GM19193 (cell line): ENCODE results near the gene CDC42BPB.

Experiments used
- POLR2A ChIP-seq: IDR thresholded peaks from 4 replicates; pipeline ENCODE4 v1.6.1; 2011; ENCODE audit not compliant: insufficient read depth, insufficient read length; ENCODE audit errors: extremely low read depth

CDC42BPB gene

DNA sequence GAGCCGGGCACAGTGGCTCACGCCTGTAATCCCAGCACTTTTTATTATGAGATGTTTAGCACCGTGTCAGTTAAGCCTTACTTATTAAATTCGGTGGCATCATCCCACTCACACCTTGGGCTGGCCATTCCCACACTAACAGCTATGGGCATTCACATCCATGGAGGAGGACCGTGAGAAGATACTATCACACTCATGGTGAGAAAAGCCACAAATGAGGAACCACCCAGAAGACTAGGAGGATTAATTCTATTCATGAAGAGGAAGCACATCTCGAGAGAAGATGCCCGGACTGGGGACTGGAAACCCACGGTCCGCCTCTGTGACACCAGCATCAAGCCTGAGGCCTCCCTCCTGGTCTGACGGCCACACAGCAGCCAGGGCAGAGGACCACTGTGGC is 4.9 kb downstream of the CDC42BPB start:
- no peak for TF ChIP-seq POLR2A

DNA sequence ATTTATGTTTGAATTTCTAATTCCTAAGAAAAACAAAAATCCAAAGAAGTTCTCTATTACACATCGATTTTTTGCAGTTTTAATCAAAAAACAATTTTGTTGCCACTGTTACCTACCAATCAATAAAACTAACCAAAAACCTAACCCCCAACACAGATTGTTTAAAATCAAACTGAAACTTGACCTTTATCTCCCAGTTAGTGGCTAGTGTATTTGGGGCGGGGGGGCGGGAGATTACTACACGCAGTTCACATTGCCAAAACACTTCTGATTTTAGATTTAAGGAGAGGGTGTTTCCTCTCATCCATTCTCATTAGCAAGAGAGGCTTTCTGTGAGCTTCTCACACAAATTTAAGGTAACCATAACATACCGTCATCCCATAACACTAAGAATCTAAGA is 6.4 kb downstream of the CDC42BPB start:
- TF ChIP-seq POLR2A, result no peak

DNA sequence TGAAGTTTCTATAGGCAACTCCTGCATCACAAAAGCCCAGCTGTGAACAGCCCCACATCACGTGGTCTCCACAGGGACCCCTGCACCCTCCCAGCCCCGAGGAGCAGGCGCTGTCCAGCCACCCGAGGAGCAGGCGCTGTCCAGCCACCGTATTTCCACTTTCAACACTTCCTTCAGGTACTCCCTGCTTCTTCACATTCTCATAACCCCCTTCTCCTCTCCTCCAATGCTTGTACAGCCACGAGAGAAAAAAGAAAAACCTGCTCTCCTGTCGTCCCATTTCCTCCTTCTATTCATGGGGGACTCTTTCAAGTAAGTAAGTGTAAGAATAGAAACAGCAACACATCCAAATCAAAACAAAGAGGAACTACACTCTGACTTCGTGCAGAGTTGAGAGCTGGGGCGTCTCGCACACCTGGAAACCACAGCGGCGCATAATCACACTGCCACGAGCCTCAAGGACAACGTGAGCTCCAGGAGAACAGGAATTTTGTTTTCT is 11.9 kb downstream of the CDC42BPB start:
- no peak for TF ChIP-seq POLR2A

DNA sequence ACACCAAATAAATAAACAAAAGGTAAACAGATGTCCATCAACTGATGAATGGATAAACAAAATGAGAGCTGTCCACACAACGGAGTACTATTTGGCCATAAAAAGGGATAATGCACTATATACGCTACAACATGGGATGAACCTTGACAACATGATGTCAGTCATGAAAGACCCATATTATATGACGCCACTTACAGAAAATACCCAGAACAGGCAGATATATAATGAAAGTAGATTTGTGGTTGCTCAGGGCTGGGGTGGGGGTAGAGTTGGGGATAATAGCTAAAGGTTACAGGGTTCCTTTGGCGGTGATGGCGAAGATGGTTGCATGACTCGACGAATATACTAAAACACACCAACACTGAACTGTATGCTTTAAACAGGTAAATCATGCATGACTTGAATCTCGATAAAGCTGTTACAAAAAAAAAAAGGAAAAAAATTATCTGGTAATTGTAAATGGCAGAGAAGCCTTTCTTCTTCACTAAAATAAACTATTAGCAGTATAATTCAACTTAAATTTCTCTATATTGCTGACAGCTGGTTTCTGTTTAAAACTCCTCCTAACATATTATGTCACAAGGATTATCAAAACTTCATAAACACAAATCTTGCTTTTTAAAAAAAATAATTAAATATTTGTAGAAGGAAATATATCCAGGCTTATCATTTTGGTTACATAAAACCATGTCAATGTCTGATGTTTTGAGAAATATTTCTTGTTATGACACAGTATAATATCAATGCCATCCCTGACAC is 13.9 kb downstream of the CDC42BPB start:
- no peak for TF ChIP-seq POLR2A

DNA sequence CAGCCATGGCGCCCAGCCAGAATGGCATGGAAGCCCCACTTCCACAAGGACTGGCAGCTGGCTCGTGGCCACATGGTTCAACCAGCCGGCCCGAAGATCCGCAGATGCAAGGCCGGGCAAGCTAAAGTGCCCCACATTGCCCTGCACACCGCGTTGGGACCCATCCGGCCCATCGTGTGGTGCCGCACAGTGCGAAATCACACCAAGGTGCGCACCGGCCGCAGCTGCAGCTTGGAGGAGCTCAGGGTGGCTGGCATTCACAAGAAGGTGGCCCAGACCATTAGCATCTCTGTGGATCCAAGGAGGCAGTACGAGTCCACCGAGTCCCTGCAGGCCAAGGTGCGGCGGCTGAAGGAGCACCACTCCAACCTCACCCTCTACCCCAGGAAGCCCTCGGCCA is 15.9 kb downstream of the CDC42BPB start:
- no peak for TF ChIP-seq POLR2A

DNA sequence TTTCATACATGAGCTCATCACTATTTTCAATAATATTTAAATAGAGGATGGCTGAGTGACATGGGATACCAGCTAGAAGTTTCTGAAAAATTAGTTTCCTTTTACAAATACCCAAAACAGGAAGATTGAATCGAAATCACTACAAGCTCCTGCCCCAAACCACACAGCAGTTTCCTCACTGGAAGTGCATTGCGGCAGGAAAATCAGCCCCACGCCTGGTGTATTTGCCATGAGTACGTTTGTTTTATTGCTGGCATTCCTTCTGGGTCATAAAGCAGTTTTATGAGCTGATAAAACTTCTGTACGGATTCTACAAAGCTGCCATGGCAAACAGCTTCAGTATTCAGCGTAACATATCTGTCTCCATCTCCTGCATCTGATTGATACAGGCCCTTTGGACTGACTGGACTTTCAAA is 23.7 kb downstream of the CDC42BPB start:
- TF ChIP-seq POLR2A, result no peak

DNA sequence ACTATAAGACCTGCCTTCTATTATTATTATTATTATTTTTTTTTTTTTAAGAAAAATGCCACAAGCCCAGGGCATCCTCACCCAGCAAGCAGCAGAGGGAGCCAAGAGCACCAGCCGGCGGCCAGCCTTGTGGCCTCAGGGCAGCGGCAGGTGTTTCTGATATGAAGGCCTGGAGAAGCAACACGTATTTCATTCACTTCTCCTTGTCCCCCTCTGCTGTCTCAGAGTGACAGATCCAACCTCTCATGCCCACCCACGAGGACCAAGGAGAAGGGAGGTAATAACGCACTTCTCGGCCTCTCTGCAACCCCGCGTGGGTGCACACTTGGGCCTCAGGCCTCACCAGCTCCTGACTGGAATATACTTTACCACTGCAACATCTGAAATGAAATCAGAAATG is 25.4 kb downstream of the CDC42BPB start:
- no peak for TF ChIP-seq POLR2A

DNA sequence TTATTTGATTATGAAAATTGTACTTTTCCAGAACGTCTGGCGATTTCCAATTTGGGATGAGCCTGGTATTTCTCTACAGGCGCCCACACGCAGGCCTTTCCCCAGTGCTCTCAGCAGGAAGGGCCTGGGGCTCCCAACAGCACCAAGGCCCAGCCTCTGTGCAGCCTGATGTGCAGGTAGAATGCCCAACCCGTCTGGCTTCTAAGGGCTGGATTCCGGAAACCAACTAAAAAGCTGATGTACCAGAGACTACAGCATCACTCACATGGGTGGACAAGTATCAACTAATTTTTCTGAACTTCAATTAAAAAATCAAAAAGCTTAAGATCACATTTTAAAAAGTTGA is 25.8 kb downstream of the CDC42BPB start:
- no peak for TF ChIP-seq POLR2A

DNA sequence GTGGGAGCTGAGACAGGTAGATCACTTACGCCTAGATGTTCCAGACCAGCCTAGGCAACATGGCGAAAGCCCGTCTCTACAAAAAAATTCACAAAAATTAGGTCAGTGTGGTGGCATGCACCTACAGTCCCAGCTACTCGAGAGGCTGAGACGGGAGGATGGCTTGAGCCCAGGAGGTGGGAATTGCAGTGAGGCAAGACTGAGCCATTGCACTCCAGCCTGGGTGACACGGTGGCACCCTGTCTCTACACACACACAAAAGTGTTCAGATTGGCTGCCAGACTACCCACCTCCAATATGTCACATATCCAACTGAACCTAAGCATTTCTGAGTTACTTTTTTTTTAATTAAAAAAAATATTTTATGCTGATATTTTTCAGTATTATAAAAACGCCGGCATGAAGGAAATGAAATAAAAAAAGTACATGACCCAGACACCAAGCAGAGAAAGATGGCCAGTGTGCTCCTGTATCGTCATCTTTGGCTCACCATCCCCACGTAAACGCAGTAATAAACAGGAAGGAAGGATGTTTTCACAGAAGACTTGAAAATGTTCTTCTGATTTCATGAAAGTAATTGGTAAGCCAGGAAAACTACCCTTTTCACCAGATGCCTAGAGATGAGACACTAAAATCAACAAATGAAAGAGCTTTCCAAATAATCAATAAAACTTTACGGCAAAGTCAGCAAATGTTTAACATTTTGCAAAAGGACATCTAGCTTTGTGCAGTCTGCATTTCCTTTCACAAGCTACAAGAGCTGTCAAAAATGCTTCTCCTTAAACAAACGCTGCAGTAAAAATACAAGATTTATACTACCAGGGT is 26.4 kb downstream of the CDC42BPB start:
- TF ChIP-seq POLR2A, result no peak

DNA sequence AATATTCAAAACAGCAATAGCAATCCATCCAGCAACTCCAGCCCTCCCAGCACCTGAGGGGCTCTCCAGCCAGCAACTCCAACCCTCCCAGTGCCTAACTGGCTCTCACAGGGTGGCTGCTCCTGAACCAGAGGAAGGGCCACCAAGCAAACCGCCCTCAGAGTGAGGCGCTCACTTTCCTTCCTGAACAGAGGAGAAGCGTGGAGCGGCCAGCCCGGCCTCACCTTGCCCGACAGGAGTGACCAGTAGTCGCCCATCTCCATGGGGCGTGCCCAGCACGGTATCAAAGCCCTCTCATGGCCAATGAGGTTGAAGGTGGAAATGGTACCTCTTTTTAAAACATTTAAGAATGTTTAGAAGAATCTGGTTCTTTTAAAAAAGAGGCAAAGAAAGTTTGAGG is 27.4 kb downstream of the CDC42BPB start:
- TF ChIP-seq POLR2A, result no peak

DNA sequence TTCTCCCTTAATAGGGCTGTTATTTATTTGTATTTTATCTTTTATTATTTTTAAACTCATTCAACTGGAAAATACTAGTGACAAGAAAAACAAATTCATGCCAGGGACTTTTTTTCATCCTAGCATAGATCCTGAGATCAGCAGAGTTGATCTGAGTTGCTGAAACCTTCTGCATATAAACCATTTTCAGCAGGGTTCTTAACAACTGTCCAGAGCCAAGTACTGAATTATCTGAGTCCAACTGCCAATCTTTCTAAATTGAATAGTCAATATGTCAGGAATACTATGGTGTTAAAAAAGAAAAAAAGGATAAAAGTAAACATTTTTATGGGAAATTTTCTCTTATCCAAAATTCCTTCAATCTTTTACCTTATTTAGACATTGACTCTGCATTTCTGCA is 28.6 kb downstream of the CDC42BPB start:
- no peak for TF ChIP-seq POLR2A

DNA sequence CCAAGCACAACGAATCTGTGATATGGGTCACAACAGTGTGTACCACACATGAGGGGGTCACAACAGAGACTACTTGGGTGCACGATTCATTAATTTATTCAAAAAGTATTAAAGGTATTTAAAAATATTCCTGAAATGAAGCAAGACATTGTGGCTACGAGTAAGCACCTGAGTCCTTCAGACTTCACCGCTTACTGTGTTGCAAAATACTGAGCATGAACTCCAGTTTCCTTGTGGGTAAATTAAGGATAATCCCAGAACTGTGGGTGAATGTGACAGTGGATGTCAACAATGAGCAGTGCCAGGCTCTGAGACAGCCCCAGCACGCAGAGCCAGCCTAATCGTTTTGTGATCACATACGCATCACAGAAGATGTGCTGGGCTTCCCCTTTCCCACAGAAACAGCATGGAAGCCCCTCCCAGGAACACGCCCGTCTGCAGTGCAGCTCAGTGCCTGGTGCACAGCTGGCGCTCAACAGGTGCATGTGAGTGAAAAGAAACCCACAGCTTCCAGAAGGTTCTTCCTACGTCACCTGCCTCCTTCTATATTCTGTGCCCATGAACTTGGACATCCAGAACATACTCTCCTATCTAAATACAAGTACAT is 29.1 kb downstream of the CDC42BPB start:
- no peak for TF ChIP-seq POLR2A

DNA sequence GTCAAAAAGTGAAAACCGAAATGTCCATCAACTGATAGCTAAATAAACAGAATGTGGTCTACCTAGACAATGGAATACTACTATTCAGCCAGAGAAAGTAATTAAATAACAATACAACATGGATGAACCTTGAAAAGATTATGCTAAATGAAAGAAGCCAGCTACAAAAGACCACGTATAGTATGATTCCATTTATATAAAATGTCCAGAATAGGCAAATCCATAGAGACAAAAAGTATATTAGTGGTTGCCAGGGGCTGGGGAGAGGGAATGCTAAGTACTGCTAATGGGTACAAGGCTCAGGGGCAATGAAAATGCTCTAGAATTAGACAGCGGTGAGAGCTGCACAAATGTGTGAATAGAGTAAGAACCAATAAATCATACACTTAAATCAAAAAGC is 29.9 kb downstream of the CDC42BPB start:
- no peak for TF ChIP-seq POLR2A

DNA sequence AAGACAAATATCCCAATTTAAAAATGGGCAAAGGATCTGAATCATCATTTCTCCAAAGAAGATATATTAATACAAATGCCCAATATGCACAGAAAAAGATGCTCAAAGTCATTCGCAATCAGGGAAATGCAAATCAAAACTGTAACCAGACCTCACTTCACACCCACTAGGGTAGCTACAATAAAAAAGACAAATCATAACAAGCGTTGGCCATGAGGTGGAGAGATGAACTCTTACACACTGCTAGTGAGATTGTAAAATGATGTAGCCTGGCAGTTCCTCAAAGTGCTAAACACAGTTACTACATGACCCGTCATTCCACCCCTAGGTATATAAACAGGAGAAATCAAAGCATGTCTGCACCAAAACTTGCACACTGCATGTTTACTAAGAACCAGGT is 30.4 kb downstream of the CDC42BPB start:
- TF ChIP-seq POLR2A, result no peak

DNA sequence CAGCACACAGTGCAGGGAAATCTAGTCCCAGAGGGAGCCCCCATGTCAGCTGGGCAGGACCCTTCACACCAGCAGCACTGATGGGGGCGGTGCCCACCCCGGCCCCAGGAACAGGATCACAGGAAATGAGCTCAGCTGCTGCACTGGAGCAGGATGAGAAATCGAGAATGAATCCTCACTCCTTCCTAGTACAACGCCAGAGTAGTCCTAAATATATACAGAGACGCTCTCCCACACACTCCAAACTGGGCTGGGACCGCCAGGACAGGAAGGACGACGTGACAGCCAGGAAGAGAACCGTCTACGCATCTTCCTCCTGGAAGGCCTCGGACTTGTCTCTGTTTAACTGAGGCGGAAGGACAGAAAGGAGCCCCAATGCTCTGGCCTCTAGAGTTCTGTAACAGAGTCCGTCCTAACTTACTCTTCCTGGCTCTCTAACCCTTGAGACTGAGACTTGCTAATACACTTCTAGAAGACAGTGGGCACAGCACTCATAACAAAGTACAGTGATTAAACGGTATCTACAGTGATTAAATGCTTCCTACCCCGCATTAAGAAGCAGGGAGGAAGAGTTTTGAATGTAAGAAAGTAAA is 33.4 kb downstream of the CDC42BPB start:
- TF ChIP-seq POLR2A, result no peak
